Measurements from ENCODE around the gene FHOD3.

FHOD3 gene

DNA sequence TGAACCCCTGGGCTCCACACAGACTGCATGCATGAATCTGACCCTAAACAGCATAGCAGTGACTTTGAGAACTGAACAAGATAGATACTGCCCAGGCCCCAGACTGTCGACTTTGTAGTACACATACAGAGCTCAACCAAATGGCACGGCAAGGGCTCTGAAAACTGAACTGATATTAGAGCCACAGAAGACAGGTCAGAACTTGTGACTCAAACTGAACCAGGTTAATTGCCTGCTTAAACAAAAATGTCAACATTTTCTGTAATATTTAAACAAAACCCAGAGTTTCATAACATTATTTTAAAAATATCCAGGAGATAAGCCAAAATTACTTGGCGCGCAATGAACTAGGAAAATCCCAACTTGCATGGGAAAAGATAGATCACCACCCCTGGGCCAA lies 271.0 kb downstream of the FHOD3 start:
- DNase-seq, result no peak

DNA sequence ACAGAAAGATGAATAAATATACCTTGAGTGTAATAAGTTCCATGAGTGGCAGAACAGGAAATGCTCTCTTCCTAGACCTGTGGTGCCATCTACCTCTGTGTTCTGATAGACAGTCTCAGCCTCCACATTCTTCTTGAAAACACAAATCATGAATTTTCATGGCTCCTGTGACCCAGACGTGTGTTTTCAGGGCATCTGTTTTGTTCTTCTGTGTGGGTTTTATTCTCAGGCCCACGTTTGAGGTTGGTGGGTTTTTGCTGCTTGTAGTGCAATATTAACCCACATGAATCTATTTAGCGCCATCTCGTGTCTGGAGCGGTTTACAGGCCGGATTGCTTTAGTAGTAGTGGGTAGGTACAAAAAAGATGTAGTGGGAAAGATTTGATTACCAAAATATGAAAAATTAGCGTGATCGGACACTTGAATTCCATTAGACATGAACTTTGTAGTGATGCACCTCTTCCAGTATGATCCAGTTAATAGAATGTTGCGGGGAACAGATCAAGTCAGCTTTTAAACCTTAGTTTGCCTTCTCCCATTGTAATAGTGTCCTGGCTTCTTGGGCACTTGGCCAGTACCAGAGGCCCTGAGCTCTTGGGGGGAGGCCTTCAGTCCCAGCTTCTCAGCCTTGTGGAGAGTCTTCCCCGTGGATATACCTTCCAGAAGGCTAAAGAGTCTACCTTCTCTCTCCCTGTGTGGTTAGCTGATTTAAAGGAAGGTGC lies 274.8 kb downstream of the FHOD3 start:
- DNase-seq, result no peak

DNA sequence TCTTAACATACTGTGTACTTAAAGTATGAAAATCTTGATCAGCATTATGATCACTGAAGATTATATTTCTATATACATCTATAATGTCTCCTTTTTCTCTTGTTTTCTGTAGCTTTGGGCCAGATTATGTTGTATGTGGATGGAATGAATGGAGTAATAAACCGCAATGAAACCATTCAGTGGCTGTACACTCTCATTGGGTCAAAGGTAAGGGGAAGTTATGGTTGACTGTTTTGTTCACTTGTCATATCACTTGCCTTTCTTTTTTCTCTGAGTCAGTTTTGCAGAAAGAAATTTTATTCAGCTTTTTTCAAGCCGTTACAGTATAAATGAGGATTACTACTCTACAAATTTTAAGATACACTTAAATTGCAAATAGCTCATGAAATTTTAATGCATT lies 278.8 kb downstream of the FHOD3 start:
- DNase-seq, result no peak

DNA sequence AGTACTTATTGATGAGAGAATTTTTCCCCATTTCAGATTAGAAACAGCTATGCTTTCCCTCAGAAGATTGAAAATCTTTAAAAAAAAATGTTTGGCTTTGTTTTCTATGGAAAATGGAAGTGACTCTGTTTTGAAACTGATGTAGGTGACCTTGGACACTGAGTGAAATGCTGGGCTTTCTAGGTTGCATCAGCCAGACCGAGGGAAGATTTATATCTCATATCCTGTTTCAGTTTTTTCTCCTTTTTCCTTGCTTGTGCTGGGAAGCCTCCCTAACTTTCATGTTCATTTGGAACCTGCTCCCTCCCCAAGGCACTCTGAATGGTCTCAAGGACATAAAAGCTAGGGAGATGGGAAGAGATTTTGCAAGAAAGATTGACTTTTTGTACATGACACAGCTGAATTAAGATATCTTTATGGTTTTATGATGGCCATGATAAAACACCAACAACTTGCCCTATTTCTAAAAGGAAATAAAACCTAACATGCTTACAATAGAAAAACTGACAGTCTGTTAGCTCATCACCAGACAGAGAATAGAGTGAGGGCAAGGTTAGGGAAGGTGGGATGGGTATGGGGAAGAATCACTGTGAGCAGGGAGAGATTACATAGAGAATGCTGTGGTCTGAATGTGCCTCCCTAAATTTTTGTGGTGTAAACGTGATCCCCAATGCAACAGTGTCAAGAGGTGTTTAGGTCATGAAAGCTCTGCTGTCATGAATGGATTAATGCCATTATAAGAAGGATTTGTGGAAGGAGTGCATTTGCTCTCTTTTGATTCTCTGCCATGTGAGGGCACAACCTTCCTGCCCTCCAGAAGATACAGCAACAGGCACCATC lies 281.6 kb downstream of the FHOD3 start:
- DNase-seq, result no peak

DNA sequence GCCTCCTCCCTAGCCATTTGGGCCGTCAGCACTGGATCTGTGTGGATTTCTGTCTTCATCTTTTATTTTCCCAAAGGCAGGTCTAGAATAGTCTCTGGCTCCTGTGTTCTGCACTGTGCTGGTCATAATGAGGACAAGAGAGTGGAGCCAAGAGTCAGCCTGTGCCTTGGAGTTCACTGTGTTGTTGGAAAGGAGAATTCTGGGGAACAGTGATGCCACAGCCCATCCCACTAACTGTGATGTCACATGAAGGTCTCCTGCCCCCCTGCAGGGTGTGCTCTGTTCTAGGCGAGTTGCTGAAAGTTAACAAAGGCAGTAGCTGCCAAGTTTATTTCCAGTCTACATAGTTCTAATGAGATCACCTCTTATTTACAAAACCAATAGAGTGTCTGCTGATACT lies 282.8 kb downstream of the FHOD3 start:
- DNase-seq, result no peak

DNA sequence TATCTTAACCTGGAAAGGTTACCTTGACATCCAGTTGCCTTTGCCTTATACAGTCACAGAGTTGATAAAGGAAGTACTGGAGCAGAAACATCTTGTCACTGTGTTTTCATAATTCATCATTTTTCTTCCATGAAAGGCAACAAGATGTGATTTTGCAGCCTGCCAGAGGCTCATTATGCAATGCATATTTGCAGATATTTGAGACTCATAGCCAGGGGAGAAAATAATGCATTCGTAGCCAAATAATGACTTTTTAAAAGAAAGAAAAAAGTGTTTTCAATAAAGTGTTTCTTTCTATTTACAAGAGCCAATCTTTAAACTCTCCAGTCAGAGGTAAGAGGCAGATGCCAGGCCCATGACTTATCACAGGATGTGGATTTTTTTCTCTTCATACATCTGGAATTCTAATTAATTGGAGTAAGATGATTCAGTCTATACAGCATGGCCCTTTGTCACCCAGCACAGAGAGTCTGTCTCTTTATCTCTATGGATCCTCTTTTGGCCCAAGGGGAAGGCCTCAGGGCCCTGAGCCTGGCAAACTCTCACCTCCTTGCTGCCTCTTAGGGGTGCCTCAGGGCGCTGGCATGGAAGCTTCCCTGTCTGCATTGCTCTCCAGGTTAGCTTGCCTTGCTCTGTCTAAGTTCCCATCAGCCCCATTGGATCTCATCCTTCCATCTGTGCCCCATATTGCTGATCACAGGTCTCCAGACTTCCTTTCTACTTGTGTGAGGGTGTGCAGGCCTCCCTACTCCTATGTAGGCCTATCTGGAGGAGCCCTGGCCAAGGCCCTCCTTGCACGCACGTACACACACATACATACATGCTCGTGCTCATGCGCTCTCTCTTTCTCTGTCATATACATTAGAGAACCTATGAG lies 283.6 kb downstream of the FHOD3 start:
- no peak for DNase-seq

DNA sequence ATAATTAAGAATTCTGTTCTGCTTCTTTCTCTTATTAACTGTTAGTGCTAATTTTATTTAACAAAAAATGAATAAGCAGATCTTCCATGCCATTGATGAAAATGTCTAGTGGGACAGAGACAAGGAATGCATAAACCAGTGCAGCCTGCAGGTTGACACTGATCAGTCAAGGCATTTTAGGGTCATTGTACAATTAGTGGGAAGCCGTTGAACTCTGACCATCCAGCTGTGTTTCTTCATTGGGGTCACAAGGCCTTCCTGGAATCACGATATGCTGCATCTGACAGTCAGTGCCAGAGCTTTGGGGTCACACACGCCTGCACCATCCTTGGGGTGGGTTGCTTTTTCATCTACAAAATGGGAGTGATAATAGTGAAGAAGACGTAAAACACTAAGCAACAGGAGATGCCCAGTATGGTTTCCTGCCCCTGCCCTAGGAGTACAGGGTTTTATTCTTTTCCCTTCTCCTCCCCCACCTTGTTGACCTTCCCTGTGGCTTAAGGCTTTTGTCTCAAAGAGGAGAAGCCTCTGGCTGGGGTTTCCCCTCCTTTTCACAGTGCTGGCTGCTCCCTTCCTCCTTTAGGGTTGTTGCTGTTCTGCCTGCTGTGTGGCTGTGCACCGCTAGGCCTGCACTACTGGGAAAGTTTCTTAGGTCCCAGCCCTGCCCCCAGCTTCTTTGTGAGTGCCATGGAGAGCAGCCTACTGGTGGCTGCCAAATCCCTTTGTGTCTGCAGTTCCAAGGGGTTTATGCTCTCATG lies 285.7 kb downstream of the FHOD3 start:
- DNase-seq, result no peak

DNA sequence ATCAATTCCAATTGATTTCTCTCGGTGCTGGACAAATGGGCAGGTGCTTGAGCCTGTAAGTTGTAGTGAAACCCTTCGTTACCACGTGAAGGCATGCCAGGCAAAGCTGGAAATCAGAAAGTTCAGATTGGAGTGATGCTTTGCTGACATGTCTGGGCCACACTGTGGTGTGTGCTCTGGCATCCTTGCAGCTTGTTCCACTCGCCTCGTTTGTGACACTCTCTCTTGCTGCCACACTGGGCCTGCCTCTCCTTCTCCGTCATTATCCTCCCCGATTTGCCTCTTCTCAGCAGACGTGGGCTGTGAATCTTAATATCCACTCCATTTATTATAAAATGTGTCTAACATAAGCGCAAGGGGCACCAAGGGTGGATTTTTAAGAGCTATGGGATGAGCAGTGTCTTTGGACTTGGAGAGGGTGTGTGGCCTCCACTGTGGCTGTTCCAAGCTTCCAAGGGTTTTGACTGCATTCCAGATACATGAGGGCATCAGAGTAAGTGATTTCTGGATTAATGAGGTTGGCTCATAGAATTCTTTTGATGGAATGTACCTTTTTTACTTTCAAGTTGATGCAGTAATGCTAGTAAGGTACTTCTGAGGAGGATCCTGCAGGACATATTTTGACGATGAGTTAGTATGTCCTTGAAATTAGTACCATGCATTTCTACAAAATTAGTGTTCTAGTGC lies 292.5 kb downstream of the FHOD3 start:
- no peak for DNase-seq

DNA sequence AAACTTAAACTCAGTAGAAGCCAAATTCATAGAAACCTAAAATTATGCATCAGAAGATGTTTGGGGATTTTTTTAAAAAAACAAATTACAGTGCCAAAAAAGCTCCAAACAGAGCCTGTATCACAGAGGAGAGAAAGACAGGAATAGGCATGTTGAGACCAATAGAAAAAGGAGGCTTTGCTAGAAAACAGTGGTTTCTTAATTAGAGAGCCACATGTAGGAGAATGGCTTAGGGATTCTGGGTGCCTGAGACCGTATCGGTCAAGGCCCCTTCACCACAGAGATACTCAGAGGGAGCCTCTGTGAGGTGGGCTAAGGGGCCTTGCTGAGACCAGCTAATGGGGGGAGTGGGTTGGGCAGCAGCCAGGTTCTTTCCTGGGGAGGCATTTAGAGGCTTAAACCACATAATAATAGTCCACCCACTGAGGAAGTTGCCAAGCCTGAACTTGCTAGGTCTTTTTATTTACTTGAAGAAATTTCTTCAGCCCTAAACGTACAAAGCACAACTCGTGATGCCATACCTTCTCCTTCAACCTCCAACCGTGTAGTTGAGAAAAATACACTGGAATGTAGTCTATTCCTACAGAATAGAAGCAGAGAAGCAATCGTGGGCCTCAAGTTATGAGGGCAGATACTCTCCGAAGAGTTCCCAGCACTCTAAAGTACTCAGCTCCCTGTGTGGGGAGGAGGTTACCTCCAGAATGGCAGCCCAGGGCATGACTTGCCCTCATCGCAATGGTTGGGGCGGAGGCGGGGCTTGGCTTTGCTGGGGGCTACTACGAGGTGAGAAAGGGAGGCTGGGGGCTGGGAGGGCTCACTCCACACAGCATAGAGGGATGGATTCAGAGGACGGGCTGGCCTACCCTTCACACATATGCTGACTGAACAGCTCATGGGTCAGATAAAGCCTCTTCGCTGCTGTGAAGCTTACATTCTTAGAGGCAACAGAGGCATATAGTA lies 293.4 kb downstream of the FHOD3 start:
- DNase-seq, result no peak

DNA sequence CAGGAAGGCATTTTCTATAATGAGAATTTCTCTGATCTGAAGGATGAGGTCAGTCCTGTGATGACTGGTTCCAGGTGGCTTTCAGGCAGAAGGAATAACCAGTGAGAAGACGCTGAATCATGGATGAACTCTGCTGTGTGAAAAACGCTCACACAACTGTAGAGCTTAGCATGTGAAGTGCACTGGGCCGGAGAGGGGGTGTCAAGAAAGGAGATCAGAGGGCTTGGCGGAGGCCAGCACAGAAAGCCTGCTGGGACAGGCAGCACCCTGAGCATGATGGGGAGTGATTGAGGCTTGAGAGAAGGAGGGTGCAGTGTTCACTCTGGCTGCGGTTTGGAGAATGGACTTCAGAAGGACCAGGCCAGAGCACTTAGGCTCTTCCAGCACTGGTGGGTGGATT lies 294.8 kb downstream of the FHOD3 start:
- no peak for DNase-seq

DNA sequence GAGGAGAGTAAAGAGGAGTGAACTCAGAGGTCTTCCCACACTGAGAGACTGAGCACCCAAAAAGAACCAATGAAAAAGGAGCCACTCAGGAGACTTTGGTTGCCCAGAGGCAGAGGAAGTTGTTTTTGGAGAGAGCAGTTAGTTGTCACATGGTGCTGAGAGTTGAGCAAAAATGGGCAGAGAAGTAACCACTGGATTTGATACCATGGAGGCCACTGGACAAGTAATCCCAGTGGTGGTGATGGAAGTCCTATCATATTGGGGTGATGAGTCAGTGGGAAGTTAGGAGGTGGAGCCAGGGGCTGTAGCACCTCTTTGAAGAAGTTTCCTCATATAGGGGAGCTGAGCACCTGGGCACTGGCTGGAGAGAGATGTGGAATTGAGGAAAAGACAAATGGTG lies 295.5 kb downstream of the FHOD3 start:
- DNase-seq, result no peak

DNA sequence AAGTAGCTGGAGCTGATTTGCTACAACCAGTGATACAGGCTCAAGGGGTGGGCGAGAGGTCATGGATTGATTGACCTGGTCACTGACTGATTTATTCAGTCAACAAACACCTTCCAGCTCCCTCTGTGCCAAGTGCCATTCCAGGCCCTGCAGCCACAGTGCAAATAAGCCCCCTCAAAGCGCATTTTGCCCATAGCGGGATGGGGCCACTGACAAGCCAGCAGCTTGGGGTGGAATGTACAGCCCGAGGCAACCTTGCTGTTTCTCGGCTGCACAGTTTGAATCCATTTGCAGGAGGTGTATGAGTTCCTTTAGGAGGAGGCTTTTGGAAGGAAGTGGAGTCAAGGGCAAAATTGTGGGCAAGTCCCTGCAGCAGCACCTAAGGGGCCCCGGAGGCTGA lies 296.1 kb downstream of the FHOD3 start:
- DNase-seq, result no peak

DNA sequence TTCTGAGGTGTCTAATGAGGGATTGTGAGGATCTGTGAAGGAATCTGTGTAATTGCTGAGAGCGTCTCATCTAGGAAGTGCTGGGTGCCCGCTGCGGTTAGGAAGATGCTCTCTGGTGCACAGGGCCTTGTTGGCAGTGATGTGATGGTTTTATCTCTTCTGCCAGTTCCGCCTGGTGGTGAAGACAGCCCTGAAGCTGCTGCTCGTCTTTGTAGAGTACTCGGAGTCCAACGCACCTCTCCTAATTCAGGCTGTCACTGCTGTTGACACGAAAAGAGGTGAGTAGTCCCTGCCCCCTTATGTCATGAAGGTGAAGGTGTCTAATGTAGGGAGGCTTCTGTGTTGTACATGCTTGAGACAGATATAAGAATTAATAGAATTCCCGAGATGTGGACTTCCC lies 297.1 kb downstream of the FHOD3 start:
- no peak for DNase-seq

DNA sequence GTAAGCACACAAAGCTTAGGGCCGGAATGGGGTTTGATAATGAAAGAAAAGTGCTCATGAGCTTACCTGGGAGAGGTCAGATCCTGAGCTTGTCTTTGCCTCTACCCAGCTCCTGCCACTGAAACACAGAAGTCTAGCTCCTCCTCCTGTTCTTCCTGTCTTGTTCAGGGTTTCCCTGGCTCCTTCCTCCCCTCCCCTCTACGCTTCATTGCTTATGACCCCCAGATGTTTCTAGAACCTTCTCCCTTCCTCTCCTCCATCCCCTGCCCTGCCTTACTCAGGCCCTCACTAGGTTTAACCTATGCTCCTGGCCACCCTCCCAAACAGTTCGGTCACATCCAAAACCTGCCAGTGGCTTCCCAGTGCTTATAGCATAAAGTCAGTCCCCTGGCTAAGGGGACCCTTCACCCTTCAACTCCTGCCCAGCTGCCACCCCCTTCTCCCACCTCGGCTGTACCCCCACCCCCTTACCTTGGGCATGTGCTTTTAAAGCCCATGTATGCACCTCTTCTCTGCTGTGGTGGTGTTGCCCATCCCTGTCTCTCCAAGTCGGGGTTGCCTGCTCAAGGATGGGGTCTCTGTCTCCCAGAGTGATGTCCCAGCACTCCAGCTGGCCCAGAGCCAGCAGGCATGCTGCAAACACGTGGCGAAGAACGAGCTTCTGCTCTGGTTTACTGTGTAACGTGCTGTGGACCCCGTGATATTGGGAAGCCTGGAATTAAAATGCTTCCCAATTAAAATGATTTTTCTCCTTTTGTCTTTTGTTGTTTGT lies 297.7 kb downstream of the FHOD3 start:
- no peak for DNase-seq

DNA sequence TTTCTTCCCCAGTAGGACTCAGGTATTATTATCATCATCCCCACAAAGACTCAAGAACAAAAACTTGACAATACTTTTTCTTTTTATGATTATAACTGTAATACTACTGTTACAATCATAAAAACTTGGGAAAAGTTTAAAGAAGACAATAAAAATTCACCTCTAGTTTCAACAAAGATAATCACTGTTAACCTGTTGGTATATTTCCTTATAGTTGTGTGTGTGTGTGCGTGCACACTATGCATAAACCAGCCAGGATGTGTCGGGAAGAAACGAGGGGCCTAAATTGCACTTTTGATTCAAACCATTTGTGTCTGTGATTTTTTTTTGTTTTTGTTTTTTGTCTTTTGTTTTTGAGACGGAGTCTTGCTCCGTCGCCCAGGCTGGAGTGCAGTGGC lies 298.3 kb downstream of the FHOD3 start:
- DNase-seq, result no peak

DNA sequence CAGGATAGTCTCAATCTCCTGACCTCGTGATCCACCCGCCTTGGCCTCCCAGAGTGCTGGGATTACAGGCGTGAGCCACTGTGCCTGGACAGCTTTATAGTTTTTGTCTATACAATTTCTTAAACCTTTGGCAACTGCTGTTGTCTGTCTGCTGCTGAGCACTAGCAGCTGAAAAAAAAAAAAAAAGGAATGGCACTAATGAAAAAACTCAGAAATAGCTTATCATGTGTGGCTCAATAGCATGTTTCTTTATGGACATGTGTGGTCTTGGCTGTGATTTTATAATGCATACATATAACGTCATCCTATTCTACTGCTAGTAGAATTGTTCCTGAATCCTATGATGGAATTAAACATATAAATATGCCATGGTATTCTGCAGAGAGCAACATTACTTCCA lies 300.1 kb downstream of the FHOD3 start:
- no peak for DNase-seq

DNA sequence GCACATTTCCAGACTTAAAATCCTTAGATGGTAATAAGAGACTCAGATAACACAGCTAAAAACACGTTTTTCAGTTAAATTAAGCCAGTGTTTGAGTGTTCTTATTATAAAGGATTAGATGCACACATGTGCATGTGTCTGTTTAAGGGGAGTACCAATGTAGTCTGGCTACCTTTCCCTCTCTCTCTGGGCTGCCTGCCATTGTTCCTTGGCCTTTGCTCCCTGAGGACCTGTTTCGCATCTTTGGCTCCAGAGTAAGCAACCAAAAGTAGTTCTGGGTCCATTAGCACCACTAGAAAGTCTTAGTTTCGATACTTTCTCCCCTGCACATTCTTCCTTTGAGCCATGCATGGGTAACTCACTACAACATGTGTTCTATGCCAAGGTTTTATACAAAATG lies 303.0 kb downstream of the FHOD3 start:
- DNase-seq, result no peak

DNA sequence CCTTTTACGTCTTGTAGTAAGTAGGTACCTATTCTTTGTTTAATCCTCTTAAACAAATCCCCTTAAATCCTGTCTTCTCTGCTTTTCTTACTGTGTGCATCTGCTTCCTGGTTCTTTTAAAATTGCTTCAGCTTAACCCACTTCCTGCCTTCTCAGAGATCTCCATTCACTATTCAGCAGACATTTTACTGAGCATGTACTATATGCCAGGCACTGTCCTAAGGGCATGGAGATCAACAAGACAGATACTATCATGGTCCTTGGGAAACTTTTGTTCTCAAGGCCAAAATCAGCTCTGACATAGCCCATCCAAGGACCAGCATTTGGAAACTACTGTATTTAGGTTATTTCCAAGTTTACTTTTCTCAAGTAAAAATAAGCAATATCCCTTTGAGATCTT lies 303.8 kb downstream of the FHOD3 start:
- DNase-seq, result no peak

DNA sequence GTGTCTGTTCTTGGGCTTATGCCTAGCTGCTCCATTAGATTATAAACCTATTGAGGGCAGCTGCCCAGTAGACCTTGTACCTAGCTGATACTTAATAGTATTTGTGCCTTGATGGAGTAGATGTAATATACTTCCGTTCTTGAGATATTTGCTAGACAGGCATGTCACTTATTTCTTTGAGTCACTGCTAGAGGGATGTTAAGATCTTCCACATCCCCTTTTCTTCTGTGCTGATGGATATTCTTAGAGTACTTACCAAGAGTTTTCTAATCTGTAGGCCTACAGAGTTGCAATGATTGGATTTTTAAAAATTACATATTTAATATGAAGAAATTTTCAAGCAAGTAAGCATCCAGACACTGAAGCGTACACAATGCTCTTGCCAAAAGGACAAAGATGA lies 304.6 kb downstream of the FHOD3 start:
- no peak for DNase-seq

DNA sequence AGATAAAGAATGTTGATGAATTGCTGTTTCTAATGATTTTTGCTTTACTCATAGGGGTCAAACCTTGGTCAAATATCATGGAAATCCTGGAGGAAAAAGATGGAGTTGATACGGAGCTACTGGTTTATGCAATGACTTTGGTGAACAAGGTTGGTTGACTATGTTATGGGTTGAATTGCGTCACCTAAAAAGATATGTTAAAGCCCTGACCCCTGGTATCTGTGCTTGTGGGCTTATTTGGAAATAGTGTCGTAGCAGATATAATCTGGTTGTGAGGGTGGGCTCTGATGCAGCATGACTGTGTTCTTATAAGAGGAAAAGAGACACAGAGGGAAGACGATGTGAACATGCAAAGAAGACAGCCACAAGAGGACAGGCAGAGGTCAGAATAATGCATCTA lies 305.1 kb downstream of the FHOD3 start:
- DNase-seq, result no peak
